DOHH2 (cell line): Measurements from ENCODE around the gene MDH1.

Experiments used
- CTCF ChIP-seq: fragments of 200-600 bp; sonication (generic); IDR thresholded peaks from one replicate; pipeline ENCODE4 v1.5.1; 2014; ENCODE audit warnings: antibody characterized with exemption, mild to moderate bottlenecking, low read depth, low read length; ENCODE audit not compliant: poor library complexity, severe bottlenecking
- EZH2phosphoT487 ChIP-seq: fragments of 200-600 bp; sonication (generic); IDR thresholded peaks from 2 replicates; pipeline ENCODE4 v1.6.1; 2017; ENCODE audit warnings: borderline replicate concordance, mild to moderate bottlenecking, antibody characterized with exemption, low read length, moderate library complexity, mixed read lengths

GRCh38 chr2:63582873-63583272 is 5.9 kb upstream of the MDH1 start:
- TF ChIP-seq CTCF (no peak), EZH2phosphoT487 (no peak)
